ENCODE measurements around the gene CIC. TPM values are rescaled to one million over a fixed set of nuclear protein-coding genes. Genes with fewer than 3 reads are reported as not detected.

CIC gene
- total RNA-seq, 1 donor from 2014 or later = 10.4 TPM

Other genes with a start within 250 kb of the CIC start
- gene GRIK5, start 199.0 kb upstream of the CIC start, total RNA-seq = 1.0 TPM
- gene ZNF574, start 193.1 kb upstream of the CIC start, total RNA-seq = 7.8 TPM
- gene POU2F2, start 136.8 kb upstream of the CIC start, total RNA-seq = 0.52 TPM
- 21.4 TPM for gene DEDD2, start 51.6 kb upstream of the CIC start, total RNA-seq
- gene ZNF526, start 48.9 kb upstream of the CIC start, total RNA-seq = 7.8 TPM
- 5.2 TPM for gene GSK3A, start 26.6 kb upstream of the CIC start, total RNA-seq
- gene ERF, start 14.1 kb upstream of the CIC start, total RNA-seq = 12.0 TPM
- gene PRR19, start 32.9 kb downstream of the CIC start, total RNA-seq = not detected
- 29.2 TPM for gene PAFAH1B3, start 33.4 kb downstream of the CIC start, total RNA-seq
- gene TMEM145, start 44.1 kb downstream of the CIC start, total RNA-seq = 0.52 TPM
- 17.2 TPM for gene MEGF8, start 56.4 kb downstream of the CIC start, total RNA-seq
- not detected for gene CNFN, start 121.0 kb downstream of the CIC start, total RNA-seq
- gene LIPE, start 158.1 kb downstream of the CIC start, total RNA-seq = 8.9 TPM
- not detected for gene CXCL17, start 173.7 kb downstream of the CIC start, total RNA-seq